A549 (cell line): ENCODE data around the gene SLC29A3. TPM values are rescaled to one million over a fixed set of nuclear protein-coding genes. Genes with fewer than 3 reads are reported as not detected.

Experiments
- ATAC-seq, 2 experiments: fragments of 200-7000 bp in 1 of 2; fragments of >200 bp in 1 of 2; cut with Nextera tagmentation in 1 of 2; cut with Tn5 transposase in 1 of 2; 3 replicates each; pipeline versions ENCODE4 v1.8.0 to v1.9.1; 2018 to 2020; ENCODE audit warnings: mild to moderate bottlenecking in 1 of 2, moderate library complexity in 1 of 2
- CTCF ChIA-PET: fragments of 300-600 bp; sonication (Branson Sonifier 250); formaldehyde crosslinking; extraction: SDS; loops from one replicate; lab custom pipeline; 2021; ENCODE audit warnings: antibody characterized with exemption, inconsistent platforms; lab: Yijun Ruan, JAX
- POLR2A ChIA-PET: fragments of 350-600 bp; formaldehyde crosslinking; extraction: SDS; loops from one replicate; lab custom pipeline; 2021; ENCODE audit warnings: antibody characterized with exemption, inconsistent platforms; lab: Yijun Ruan, JAX
- DNase-seq, 2 experiments: peaks; one replicate each; pipeline versions ENCODE4 v3.0.0 to v3.0.0-alpha.2; 2011 to 2016; ENCODE audit warnings: low read depth in 1 of 2, low spot score in 1 of 2
- FAIRE-seq: peaks from 2 replicates; lab custom pipeline; 2011; peaks lifted over from hg19 to GRCh38; lab: Jason Lieb, UNC
- H3K27ac ChIP-seq, 2 experiments: fragments of >200 bp; sonication (Bioruptor Twin); formaldehyde crosslinking; 3 replicates each; pipeline ENCODE4 v1.5.1; 2016 to 2017
- H3K4me1 ChIP-seq: fragments of >200 bp; sonication (Bioruptor Twin); formaldehyde crosslinking; 3 replicates; pipeline ENCODE4 v1.6.1; 2016
- H3K4me2 ChIP-seq: fragments of >200 bp; sonication (Bioruptor Twin); formaldehyde crosslinking; 3 replicates; pipeline ENCODE4 v1.6.1; 2016
- H3K4me3 ChIP-seq: fragments of >200 bp; sonication (Bioruptor Twin); formaldehyde crosslinking; 3 replicates; pipeline ENCODE4 v1.5.1; 2016
- H3K9me3 ChIP-seq: fragments of >200 bp; sonication (Bioruptor Twin); formaldehyde crosslinking; 3 replicates; pipeline ENCODE4 v1.6.1; 2016
- CEBPB ChIP-seq, 2 experiments: fragments of >200 bp in 1 of 2; sonication (Bioruptor Twin) in 1 of 2; formaldehyde crosslinking in 1 of 2; IDR thresholded peaks; 2 replicates each; pipeline ENCODE4 v1.6.1; 2012 to 2016
- CHD2 ChIP-seq: fragments of 150-350 bp; IDR thresholded peaks from 2 replicates; pipeline ENCODE4 v1.6.1; 2014; ENCODE audit warnings: low read length; ENCODE audit not compliant: partially characterized antibody
- CHD4 ChIP-seq: fragments of 200-600 bp; sonication (generic); IDR thresholded peaks from 2 replicates; pipeline ENCODE4 v1.6.1; 2016; ENCODE audit warnings: antibody characterized with exemption, mild to moderate bottlenecking, borderline replicate concordance
- EHMT2 ChIP-seq: fragments of 200-600 bp; sonication (generic); IDR thresholded peaks from 2 replicates; pipeline ENCODE4 v1.6.1; 2016; ENCODE audit warnings: antibody characterized with exemption, low read depth, mild to moderate bottlenecking, moderate library complexity
- EP300 ChIP-seq, 2 experiments: fragments of >200 bp; sonication (Bioruptor Twin); formaldehyde crosslinking; IDR thresholded peaks; 2 replicates in 1 of 2; 3 replicates in 1 of 2; pipeline ENCODE4 v1.6.1; 2016 to 2017
- FOSB ChIP-seq: fragments of 250-450 bp; sonication (Bioruptor Pico); IDR thresholded peaks from 2 replicates; pipeline ENCODE4 v1.5.0; 2020; ENCODE audit warnings: mild to moderate bottlenecking, moderate library complexity
- GATA3 ChIP-seq: IDR thresholded peaks from 2 replicates; pipeline ENCODE4 v1.6.1; 2012; ENCODE audit warnings: borderline replicate concordance
- HEYL ChIP-seq: fragments of 250-450 bp; sonication (Bioruptor Pico); IDR thresholded peaks from 2 replicates; pipeline ENCODE4 v1.8.0; 2021; ENCODE audit warnings: mild to moderate bottlenecking, moderate library complexity
- HOXB5 ChIP-seq: fragments of 250-450 bp; sonication (Bioruptor Pico); IDR thresholded peaks from 2 replicates; pipeline ENCODE4 v1.5.0; 2020; ENCODE audit warnings: mild to moderate bottlenecking, moderate library complexity
- JUNB ChIP-seq: fragments of >200 bp; sonication (Bioruptor Twin); formaldehyde crosslinking; IDR thresholded peaks from 2 replicates; pipeline ENCODE4 v1.6.1; 2016
- MAFK ChIP-seq: fragments of 450-650 bp; IDR thresholded peaks from 2 replicates; pipeline ENCODE4 v1.6.1; 2014; ENCODE audit not compliant: partially characterized antibody
- MAZ ChIP-seq: fragments of 150-350 bp; IDR thresholded peaks from 2 replicates; pipeline ENCODE4 v1.6.1; 2014; ENCODE audit warnings: antibody characterized with exemption, low read depth, low read length, borderline replicate concordance
- MYC ChIP-seq: IDR thresholded peaks from 2 replicates; pipeline ENCODE4 v1.6.1; 2012; ENCODE audit warnings: mild to moderate bottlenecking, inconsistent platforms, low read length, improper control_type of control experiment, borderline replicate concordance
- NFE2L2 ChIP-seq: fragments of 150-350 bp; conservative IDR thresholded peaks from 2 replicates; pipeline ENCODE4 v1.6.1; 2014; ENCODE audit warnings: low read length
- NR3C1 ChIP-seq: fragments of >200 bp; sonication (Bioruptor Twin); formaldehyde crosslinking; IDR thresholded peaks from 3 replicates; pipeline ENCODE4 v1.6.1; 2017
- POLR2A ChIP-seq: IDR thresholded peaks from 2 replicates; pipeline ENCODE4 v1.6.1; 2012; ENCODE audit warnings: mild to moderate bottlenecking, low read length
- RAD21 ChIP-seq, 2 experiments: fragments of >200 bp in 1 of 2; sonication (Bioruptor Twin) in 1 of 2; formaldehyde crosslinking in 1 of 2; IDR thresholded peaks in 1 of 2; conservative IDR thresholded peaks in 1 of 2; 2 replicates in 1 of 2; 3 replicates in 1 of 2; pipeline ENCODE4 v1.6.1; 2012 to 2018; ENCODE audit warnings: inconsistent platforms in 1 of 2
- RARB ChIP-seq: fragments of 250-450 bp; sonication (Bioruptor Pico); IDR thresholded peaks from 2 replicates; pipeline ENCODE4 v1.8.0; 2021; ENCODE audit warnings: mild to moderate bottlenecking, moderate library complexity
- RCOR1 ChIP-seq: fragments of 150-350 bp; IDR thresholded peaks from 2 replicates; pipeline ENCODE4 v1.6.1; 2014; ENCODE audit warnings: antibody characterized with exemption, low read length, low read depth
- SMC3 ChIP-seq: fragments of >200 bp; sonication (Bioruptor Twin); formaldehyde crosslinking; IDR thresholded peaks from 3 replicates; pipeline ENCODE4 v1.6.1; 2018; ENCODE audit warnings: inconsistent platforms
- SREBF2 ChIP-seq: fragments of 450-650 bp; IDR thresholded peaks from 2 replicates; pipeline ENCODE4 v1.6.1; 2014; ENCODE audit warnings: mild to moderate bottlenecking, moderate library complexity
- TP53 ChIP-seq: fragments of 250-450 bp; sonication (Bioruptor Pico); IDR thresholded peaks from 2 replicates; pipeline ENCODE4 v1.5.0; 2021; ENCODE audit warnings: mild to moderate bottlenecking, moderate library complexity
- ZFP36 ChIP-seq: fragments of 450-650 bp; IDR thresholded peaks from 2 replicates; pipeline ENCODE4 v1.6.1; 2014; ENCODE audit warnings: borderline replicate concordance; ENCODE audit not compliant: partially characterized antibody
- ZSCAN20 ChIP-seq: fragments of 250-450 bp; sonication (Bioruptor Pico); IDR thresholded peaks from 2 replicates; pipeline ENCODE4 v1.8.0; 2022; ENCODE audit warnings: mild to moderate bottlenecking, moderate library complexity
- WGBS: methylation state at CpG from one replicate; pipeline ENCODE4 v1.1.6; 2017; ENCODE audit errors: missing lambda C conversion rate; 5-methylcytosine and 5-hydroxymethylcytosine counted together
- polyA plus RNA-seq, 4 experiments: library from polyadenylated mRNA; depleted of rRNA in 3 of 4; stranded (reverse); fragments of >200 nt; fragmentation: RNase III in 1 of 4; extraction: RNeasy Plus Mini Kit Qiagen cat#74134 plus additional on column Dnase treatment in 1 of 4; gene quantifications; 2 replicates in 3 of 4; 3 replicates in 1 of 4; pipeline ENCODE4 v1.2.3, GENCODE V29; 2011 to 2017
- TF ChIP-seq, protein P1 (sequence below): IDR thresholded peaks from 2 replicates; pipeline ENCODE4 v1.6.1; 2012
- TF ChIP-seq, protein P2 (sequence below): IDR thresholded peaks from 2 replicates; pipeline ENCODE4 v1.6.1; 2012
- TF ChIP-seq, protein P3 (sequence below): fragments of >200 bp; sonication (Bioruptor Twin); formaldehyde crosslinking; IDR thresholded peaks from 3 replicates; pipeline ENCODE4 v1.5.1; 2016

The SLC29A3 gene
- polyA plus RNA-seq, 2 of the 4 experiments (the other 2 are of a cell fraction), result 7.2 to 11.4 TPM

DNA sequence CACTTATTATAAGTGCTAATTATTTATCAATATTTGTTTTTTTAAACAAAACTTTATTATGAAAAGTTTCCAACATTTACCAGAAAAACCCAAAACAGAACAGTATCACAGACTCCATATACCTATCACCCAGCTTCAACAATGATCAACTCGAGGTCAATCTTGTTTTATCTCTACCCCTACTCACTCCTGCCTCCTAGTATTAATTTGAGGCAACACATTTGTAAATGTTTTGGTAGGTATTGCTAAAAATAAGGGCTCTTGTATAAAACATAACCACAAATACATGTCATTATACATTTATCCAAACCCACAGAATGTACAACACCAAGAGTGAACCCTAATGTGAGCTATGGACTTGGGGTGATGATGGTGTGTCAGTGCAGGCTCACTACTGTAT lies 61.8 kb downstream of the SLC29A3 start:
- peaks cover 12% of the 10 kb centered on the region for H3K4me1 ChIP-seq
- ATAC-seq (no peak), FAIRE-seq (no peak), DNase-seq (no peak)
- POLR2A ChIA-PET, result no interaction called here
- WGBS, result 12% methylated on average over 1 of the region's 1 CpG
- no peak overlapping the region for H3K27ac ChIP-seq
- no peak overlapping the region for H3K4me3 ChIP-seq
- no peak overlapping the region for H3K4me2 ChIP-seq
- TF ChIP-seq SREBF2 (no peak), SMC3 (no peak), MAFK (no peak), CHD4 (no peak), ZSCAN20 (CRISPR knock-in tag) (no peak), JUNB (no peak), MAZ (no peak), EP300 (IDR thresholded peaks at IDR 0.05) (no peak), GATA3 (no peak), NFE2L2 (no peak), NR3C1 (no peak), HEYL (CRISPR knock-in tag) (no peak), RAD21 (conservative IDR thresholded peaks at IDR 0.05 in 1 of 2, IDR thresholded peaks at IDR 0.05 in 1 of 2) (no peak), RARB (no peak), RCOR1 (no peak), ZFP36 (no peak), POLR2A (no peak)
- TF ChIP-seq, protein P1, sequence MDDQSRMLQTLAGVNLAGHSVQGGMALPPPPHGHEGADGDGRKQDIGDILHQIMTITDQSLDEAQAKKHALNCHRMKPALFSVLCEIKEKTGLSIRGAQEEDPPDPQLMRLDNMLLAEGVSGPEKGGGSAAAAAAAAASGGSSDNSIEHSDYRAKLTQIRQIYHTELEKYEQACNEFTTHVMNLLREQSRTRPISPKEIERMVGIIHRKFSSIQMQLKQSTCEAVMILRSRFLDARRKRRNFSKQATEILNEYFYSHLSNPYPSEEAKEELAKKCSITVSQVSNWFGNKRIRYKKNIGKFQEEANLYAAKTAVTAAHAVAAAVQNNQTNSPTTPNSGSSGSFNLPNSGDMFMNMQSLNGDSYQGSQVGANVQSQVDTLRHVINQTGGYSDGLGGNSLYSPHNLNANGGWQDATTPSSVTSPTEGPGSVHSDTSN, result no peak
- TF ChIP-seq, protein P2, sequence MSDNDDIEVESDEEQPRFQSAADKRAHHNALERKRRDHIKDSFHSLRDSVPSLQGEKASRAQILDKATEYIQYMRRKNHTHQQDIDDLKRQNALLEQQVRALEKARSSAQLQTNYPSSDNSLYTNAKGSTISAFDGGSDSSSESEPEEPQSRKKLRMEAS, result no peak
- no peaks in the 10 kb centered on the region for H3K9me3 ChIP-seq
- CTCF ChIA-PET, result interaction anchor here (1.0 to 47.4 kb wide), 10 partner anchors 9 to 432 kb away, joined by 3 to 977 read pairs (median 26); partner anchors contain the start of genes CDH23, SLC29A3 and VSIR

DNA sequence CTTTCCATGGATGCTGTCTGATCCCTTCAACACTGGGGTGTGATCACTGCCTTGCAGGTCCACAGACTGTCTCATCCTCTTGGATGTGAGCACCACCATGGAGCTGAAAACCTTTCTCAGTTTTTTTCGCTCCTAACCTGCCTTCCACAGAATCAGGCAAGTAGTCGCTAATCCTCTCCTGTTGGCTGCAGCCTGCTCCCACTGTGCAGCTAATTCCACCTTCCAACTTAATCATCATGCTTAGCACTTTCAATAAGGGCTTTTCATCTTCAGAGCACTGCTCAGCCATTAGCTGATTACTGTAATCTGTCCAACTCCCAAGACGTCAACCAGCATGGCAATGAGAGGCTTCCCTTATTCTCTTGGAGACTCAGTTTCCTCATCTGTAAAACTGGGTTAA lies 62.6 kb downstream of the SLC29A3 start:
- H3K4me2 ChIP-seq, result no peak overlapping the region
- no peak for ATAC-seq
- no peak for DNase-seq
- H3K27ac ChIP-seq, result no peak overlapping the region
- TF ChIP-seq CEBPB (IDR thresholded peaks at IDR 0.05) (no peak), FOSB (no peak), EHMT2 (no peak), HOXB5 (CRISPR knock-in tag) (no peak), ZFP36 (no peak), RCOR1 (no peak), NFE2L2 (no peak), NR3C1 (no peak), MAFK (no peak), RARB (no peak), SMC3 (no peak), CHD2 (no peak), TP53 (CRISPR knock-in tag) (no peak), RAD21 (conservative IDR thresholded peaks at IDR 0.05 in 1 of 2, IDR thresholded peaks at IDR 0.05 in 1 of 2) (no peak), MYC (no peak), MAZ (no peak)
- TF ChIP-seq, protein P3, sequence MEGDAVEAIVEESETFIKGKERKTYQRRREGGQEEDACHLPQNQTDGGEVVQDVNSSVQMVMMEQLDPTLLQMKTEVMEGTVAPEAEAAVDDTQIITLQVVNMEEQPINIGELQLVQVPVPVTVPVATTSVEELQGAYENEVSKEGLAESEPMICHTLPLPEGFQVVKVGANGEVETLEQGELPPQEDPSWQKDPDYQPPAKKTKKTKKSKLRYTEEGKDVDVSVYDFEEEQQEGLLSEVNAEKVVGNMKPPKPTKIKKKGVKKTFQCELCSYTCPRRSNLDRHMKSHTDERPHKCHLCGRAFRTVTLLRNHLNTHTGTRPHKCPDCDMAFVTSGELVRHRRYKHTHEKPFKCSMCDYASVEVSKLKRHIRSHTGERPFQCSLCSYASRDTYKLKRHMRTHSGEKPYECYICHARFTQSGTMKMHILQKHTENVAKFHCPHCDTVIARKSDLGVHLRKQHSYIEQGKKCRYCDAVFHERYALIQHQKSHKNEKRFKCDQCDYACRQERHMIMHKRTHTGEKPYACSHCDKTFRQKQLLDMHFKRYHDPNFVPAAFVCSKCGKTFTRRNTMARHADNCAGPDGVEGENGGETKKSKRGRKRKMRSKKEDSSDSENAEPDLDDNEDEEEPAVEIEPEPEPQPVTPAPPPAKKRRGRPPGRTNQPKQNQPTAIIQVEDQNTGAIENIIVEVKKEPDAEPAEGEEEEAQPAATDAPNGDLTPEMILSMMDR, result no peak
- peaks cover 6% of the 10 kb centered on the region for H3K4me1 ChIP-seq
- no peak overlapping the region for H3K4me3 ChIP-seq
- WGBS, result 92% methylated on average over 3 of the region's 3 CpGs
- FAIRE-seq, result no peak
- ChIA-PET CTCF (interaction anchor here (0.8 to 47.4 kb wide), 12 partner anchors 10 to 515 kb away, joined by 3 to 977 read pairs (median 5); partner anchors contain the start of genes CDH23, SLC29A3 and VSIR), POLR2A (no interaction called here)
- no peaks in the 10 kb centered on the region for H3K9me3 ChIP-seq
